Measurements from ENCODE around the gene MT4.
"Not testable (repeated sequence)": the region's sequence is repeated elsewhere in the genome, so short reads cannot be mapped to it uniquely, and the experiment has no call there.

Gene MT4

DNA sequence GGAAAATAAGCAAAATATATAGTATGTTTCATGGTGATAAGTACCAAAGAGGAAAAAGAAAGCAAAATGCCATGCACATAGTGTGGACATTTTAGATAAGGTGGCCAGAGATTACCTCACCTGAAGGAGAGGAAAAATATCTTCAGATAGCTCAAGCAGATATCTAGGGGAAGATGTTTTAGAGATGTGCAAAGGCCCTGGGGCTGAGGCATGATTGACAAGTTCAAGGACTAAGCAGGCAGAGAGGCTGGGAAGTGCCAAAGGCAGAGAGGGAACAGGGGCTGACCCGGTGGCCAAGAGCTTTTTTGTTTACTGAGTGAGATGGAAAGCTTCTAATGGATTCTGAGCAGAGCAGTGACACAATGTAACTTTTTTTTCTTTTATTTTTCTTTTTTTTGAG is 4.4 kb upstream of the MT4 start:
- DNase-seq: no peak

DNA sequence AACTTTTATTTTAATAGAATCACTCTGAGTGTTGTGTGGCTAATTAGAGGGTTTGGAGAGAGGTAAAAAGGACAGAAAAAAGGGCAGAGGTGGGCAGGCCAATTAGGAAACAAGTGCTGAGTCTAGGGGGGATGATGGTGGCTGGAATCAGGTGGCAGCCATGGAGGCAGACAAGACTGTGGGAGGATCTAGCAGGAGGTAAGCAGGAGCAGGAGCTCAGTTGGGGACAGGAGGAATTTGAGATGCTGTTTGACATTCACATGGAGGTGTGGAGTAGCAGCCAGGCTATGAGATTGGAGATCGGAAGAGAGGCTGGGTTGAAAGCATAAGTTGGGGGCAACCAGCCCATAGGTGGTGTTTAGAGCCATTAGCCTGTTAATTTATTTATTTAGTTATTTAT is 3.7 kb upstream of the MT4 start:
- DNase-seq: no peak

DNA sequence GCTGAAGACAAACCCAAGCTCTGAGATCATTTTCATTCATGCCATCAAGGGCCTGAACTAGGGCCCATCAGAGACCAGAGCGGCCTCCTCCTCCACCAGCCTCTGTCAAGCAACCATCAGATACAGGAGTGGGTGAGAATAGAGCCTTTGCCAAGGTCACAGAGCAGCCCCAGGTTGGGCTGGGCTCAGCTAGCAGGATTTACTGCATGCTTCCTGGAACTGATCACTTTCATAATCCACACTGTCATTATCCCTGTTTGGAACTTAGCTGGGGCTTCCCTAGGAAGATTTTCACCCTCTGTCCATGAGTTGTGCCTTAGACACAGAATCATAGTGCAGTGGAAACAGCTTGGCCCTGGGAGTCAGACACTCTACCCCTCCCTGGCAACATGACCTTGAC is 5.1 kb downstream of the MT4 start:
- no peak for DNase-seq

DNA sequence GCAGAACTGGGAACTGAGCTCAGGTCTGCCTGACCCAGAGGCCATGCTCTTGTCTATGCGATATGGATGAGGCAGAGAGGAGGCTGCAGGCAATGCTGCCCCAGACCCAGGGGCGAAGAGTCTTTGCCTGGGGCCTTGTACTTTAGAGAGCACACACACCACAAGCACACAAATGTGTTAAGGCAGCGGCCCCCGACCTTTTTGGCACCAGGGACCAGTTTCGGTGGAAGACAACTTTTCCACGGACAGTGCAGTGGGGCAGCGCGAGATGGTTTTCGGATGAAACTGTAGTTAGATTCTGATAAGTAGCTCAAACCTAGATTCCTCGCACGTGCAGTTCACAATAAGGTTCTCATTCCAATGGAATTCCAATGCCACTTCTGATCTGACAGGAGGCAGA is 6.7 kb downstream of the MT4 start:
- DNase-seq: no peak

DNA sequence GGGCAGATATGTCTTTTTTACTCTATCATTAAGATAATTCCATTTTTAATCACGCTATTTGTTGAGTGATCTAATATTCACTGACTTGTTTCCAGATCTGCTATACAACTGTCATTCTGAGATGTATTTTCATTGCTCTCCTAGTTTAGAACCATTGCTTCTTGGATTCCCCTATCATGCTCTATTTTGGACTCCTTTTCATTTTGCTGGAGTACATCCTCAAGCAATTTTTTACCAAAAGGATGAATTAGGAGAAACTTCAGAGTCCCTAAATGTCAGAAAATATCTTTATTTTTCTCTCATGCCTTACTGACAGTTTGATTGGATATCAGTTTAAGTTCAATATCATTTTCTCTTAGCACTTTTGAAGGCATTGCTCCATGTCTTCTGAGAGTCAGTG is 9.8 kb downstream of the MT4 start:
- DNase-seq: no peak

DNA sequence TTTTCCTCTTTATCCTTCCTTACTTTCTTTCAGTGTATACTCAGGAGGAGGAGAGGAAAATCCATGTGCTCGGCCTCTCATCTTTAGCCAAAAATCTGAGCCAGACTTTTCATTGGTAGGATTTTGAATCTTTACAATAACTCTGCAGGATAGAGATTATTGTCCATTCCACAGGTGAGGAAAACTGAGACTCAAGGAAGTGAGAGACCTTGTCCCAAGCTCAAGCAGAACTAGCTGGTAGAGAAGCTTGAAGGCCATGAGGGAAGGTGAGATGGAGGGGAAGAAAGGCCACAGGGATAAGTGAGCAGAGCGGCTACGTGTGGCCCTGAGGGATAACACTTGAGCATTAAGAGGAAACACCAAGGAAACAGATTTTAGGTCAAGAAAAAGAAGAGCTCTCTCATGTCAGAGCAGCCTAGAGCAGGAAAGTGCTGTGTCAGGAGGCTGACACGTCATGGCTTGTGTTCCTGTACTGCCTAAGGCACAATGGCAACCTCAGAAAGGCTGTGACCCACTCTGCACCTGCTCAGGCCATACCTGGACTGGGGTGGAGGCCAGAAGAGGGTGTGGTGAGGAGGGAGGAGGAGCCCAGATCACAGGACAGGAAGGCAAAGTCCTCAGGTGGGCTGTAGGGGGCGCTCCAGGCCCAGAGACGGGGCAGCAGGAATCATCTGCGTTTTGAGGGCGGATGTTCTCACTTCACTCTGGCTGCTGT is 11.9 kb downstream of the MT4 start:
- peak; percentile 43 to 72 for DNase-seq

DNA sequence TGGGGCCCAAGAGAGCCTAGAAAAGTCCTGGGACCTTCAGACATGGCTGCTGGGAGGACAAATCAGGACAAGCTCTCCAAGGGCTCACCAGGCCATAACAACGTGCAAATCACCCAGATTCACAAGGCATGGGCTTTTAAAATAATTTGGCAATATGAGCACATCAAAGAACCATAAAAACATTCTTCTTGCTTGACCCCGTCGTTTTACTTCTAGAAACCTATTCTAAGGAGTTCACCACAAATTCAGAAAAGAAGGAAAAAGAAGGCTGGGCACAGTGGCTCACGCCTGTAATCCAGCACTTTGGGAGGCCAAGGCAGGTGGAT is 12.4 kb downstream of the MT4 start:
- DNase-seq: no peak

DNA sequence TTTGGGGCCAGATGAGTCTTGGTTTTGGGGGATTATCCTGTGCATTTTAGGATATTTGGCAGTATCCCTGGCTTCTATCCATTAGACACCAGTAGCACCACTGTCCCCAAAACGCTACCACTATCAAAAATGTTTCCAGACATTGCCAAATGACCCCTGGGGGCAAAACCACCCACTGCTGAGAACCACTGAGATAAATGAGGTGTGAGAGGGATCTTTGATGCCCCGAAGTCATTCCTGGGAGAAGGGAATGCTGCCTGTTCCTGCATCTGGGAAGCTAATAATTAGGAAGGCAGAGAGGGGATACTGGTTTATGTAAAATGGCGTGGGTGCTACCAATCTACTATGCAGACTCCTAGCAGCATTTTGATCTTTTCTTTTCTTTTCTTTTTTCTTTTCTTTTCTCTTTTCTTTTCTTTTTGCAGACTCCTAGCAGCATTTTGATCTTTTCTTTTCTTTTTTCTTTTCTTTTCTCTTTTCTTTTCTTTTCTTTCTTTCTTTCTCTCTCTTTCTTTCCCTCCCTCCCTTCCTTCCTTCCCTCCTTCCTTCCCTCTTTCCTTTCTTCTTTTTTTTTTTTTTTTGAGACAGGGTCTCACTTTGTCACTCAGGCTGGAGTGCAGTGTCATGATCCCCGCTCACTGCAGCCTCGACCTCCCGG is 15.6 kb downstream of the MT4 start:
- no peak for DNase-seq

DNA sequence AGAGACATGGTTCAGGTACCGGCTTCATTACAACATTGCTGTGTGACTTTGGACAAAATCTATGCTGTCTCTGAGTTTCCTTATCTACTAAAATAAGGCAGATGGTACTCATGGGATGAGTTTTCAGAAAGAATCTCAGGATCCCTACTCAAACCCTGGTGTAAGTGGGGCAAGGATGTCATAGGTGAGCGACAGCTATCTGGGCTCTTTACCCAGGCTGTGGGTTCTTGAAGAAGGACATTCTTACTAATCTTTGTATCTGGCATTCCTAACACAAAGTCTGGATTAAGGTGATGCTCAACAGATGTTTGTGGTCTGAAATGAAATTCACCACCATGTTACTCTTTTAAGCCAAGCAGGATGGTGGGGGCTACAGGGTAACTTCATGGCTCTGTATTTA is 18.0 kb downstream of the MT4 start:
- DNase-seq: not testable (repeated sequence)

DNA sequence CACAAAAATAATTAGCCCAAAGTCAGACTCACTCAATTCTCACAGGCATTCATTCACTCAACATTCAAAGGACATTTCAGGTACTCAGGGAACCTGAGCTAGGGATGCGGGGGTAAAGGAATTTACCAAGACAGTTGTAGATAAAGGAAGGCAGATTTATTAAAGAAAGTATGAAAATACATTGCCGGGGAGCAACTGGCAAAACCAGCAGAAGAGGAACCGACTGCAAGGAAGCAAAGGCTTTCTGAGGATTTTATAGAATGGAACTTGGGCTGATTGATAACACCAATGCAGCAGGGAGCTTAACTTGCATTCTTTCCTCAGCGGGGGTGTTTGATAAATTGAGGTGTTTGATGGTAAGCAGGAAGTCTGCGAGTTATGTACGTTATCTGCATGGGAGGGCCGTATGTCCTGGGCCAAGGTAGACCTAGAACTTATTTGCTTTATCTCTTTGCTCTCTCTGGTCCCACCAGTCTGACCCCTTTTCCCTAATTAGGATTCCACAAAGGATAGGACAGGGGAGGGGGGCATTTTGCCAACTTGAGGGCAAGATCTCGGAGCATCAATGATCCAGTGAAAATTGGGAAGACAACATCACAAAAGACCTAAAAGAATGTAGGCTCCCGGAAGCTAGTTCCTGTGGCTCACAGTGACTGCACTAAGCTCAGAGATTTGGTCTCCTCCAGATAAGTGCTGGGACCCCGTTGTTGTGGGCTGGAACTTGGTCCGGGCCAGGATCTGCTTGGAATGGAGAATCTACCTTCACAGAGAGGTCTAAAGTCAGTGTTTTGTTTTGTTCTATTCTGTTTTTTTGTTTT is 18.7 kb downstream of the MT4 start:
- no peak for DNase-seq

DNA sequence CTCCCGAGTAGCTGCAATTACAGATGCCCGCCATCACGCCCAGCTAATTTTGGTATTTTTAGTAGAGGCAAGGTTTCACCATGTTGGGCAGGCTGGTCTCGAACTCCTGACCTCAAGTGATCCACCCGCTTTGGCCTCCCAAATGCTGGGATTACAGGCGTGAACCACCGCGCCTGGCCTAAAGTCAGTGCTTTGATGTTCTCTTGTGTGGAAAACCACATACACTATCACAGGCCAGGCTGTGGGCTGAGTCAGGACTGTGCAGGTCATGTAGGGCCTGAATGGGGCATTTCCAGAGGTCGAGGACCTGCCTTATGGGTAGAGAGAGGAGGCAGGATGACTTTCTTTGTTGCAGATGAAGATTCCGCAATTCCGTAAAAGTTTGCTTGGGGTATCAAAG is 19.4 kb downstream of the MT4 start:
- DNase-seq: no peak

DNA sequence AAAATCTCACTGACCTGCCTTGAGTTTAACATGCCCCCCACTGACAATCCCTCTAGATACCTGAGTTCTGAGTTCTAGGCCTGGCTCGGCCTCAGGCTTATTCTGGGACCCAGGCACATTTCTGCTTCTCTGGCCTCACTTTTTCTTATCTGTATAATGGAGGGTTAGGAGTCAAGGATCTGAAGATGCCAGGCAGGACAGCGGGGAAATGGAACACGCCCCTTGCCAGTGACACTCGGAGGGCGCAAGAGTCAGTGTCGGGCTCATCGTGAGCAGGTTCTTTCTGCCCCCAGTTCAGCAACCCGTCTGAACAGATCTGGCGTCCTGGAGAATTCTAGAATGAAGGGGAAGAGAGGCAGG is 23.9 kb downstream of the MT4 start:
- no peak for DNase-seq

DNA sequence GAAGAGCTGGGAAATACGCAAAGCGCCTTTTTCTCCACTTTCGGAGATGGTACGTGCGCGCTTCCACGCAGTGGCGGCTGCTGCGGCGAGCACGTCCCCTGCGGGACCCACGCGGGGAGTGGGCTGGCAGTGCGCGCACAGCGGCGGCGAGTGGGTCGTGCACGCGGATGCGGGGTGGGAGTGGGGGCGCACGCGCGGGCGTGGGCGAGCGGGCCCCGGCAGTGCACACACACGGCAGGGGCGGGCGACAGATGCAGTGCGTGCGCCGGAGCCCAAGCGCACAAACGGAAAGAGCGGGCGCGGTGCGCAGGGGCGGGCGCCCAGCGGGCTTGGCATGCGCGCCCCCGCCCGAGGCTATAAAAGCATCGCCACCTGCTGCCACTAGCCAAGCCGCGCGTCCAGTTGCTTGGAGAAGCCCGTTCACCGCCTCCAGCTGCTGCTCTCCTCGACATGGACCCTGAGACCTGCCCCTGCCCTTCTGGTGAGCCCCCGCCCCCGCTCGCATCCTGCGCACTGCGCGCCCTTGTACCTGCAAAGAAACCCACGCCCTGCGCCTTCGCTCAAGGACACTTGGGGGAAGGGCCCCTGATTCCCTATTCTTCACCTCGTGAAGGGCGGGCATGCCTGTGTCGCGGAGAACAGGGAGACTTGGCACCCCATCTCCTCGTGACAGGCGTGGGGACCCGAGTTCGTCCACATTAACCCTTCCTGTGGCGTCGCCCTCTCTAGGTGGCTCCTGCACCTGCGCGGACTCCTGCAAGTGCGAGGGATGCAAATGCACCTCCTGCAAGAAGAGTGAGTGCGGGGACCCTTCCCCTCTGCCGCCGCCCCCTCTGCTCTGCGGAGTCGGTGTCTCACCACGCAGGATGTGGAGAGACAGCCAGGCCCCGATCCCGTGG is 24.5 kb downstream of the MT4 start, which contains the start of gene MT3:
Gene MT3, plus strand, starts transcription at position 388 of the 899 bp plus-strand sequence. Its CDS starts 63 bp downstream, at position 451.
- no peak for DNase-seq

DNA sequence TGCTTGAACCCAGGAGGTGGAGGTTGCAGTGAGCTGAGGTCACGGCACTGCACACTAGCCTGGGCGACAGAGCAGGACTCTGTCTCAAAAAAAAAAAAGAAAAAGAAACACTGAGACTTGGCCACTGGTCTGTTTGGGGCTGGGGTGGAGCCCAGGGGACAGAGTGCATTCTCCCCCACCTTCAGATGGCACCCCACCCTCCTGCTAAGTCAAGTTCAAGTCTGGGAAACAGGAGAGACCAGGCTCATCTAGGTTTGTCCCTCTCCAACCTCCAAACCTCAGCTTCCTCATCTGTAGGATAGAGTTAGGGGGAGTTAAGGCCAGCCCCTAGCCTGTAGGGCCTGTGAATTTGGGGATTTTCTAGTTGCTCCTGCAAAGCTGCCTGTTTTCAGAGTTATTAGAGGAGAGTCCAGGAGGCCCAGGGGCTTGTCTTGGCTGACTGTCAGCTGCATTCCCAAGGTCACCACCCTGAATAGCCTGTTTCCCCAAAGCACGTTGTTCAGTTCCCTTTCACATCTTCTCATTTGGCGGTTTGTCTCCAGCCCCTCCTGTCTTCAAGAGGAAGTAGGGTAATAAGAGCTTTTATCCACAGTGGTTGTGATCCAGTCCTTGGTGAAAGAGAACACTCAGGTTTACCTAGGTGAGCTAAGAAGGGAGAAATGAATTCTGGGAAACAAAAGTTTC is 26.6 kb downstream of the MT4 start:
- no peak for DNase-seq

DNA sequence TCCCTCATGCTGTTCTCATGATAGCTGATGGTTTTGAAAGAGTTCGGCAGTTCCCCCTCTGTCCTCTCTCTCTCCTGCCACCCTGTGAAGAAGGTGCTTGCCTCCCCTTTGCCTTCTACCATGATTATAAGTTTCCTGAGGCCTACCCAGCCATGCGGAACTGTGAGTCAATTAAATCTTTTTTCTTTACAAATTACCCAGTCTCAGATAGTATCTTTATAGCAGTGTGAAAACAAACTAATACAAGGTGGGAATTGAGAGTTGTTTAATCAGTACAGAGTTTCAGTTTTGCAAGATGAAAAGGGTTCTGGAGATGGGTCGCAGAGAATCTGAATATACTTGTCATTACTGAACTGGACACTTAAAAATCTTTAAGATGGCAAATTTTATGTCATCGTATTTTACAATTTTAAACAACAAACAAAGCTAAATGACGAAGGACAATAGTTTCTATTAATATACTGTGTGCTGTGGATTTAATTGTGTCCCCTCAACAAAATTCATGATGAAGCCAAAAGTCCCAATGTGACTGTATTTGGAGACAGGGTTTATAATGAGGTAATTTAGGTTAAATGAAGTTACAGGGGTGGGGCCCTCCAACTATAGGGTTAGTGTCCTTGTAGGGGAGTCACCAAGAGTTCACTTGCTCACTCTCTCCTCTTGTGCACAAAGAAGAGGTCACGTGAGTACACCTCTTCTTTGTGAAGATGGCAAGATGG is 28.9 kb downstream of the MT4 start:
- no peak for DNase-seq

DNA sequence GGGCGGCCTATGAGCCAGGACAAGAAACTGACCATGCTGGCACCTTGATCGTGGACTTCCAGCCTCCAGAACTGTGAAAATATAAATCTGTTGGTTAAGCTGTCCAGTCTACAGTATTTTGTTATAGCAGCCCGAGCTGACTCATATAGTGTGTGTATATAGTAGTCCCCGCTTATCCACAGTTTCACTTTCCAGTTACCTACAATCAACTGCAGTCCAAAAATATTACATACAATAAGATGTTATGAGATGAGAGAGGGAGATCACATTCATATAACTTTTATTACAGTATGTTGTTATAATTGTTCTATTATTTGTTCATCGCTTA is 29.4 kb downstream of the MT4 start:
- no peak for DNase-seq

DNA sequence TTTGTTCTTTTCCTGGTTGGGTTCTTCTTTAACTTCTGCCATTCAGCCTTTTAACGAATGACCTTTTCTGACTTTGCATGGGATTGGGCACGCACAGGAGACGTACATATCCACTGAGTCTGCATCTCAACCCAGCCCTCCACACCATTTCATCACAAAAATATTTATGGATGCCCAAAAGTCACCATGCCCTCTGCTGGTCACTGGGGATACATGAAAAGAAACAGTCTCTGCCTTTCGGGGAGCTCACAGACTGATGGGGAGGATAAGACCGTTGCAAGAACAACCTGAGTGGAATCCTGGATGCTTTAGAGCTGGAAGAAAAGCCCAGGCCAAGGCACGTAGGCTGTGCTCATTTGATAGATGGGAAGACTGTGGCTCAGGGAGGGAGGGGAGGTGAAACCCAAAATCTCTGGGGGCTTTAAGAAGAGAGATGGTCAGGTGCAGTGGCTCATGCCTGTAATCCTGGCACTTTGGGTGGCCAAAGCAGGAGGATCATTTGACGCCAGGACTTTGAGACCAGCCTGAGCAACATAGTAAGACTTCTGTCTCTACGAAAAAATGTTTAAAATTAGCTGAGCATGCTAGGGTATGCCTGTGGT is 35.6 kb downstream of the MT4 start:
- DNase-seq: peak in 1 of 2 donors; percentile 24

DNA sequence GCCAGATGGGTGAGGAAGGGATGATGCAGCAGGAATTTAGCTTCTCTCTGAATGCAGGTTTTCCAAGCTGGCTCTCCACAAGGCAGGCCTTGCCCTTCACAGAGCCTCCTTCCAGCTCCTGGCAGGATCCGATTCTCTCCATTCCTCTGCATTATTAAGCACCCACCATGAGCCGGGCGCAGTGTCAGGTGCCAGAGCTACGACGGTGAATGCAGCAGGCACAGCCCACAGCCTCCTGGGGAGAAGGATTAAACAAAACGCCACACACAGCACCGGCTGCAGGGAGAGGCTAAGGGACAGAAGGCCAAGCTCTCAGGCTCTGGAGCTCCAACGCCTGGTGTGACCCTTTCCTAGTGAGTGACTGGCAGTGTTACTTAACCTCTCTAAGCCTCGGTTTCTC is 36.5 kb downstream of the MT4 start:
- no peak for DNase-seq

DNA sequence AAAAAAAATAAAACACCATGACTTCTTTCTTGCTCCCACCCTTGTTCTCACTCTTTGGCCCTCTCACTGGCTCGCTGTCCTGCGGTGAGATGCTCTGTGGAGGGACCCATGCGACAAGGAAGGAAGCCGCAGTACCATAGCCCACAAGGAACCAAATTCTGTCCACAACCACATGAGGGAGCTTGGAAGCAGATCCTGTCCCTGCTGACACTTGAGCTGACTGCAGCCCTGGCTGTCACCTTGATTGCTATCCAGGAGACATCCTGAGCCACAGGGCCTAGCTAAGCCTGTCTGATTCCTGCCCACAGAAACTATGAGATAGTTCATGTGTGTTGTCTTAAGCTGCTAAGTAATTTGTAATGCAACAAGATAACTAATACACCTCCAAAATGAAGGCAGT is 38.7 kb downstream of the MT4 start:
- DNase-seq: no peak

DNA sequence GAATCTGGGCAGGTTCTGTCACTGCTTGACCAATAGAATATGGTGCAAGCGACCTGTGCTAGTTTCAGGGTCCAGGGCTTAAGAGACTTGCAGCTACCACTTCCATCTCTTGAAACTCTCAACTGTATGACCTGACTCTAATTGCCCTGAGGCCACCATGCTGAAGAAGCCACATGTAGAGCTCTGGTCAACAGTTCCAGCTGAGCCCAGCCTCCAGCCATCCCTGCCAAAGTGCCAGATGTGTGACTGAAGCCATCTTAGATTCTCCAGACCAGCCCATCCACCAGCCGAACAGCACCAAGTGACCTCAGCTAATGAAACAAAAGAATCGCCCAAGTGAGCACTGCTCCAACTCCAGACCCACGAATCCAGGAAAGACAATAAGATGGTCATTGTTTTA is 40.1 kb downstream of the MT4 start:
- DNase-seq: no peak

DNA sequence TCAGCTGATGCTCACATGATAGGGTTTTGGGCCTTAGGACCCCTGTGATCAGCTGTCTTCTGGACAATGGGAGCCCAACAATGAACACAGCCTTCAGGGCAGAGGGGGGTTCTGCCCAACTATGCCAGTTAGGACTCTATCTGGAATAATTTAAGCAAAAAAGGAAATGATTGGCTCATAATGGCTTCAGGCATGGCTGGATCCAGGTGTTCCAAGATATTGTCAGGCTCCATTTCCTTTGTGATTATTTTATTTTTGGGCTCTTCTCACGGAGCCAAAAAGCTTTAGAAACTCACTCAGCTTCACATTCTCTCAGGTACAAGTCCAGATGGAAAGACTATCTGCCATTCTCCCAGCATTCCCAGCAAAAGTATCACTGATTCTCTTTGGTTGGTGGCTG is 40.6 kb downstream of the MT4 start:
- no peak for DNase-seq

DNA sequence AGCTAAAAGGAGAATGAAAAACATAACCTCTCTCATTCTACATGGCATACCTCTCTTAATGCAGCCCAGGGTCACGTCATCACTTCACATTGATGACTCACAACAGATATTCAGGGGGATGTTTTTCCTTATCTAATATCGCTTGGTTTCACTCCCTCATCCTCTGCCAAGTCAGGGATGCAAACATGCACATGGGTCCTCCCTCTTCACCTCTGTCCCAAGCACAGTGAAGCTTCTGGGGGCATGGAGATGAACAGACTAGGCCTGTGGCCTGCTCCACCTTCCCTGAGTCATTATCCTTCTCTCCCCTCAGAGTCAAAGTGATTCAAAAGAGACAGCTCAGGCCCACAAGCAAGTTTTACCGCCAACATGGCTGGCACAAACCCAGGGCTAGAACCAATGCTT is 41.2 kb downstream of the MT4 start:
- DNase-seq: no peak

All from bone marrow (tissue), 2 donors.